ENCODE measurements around the gene LYPD6.
A peak's percentile ranks its signal among the peaks of the same experiment; 100 is the strongest.

LYPD6 gene

DNA sequence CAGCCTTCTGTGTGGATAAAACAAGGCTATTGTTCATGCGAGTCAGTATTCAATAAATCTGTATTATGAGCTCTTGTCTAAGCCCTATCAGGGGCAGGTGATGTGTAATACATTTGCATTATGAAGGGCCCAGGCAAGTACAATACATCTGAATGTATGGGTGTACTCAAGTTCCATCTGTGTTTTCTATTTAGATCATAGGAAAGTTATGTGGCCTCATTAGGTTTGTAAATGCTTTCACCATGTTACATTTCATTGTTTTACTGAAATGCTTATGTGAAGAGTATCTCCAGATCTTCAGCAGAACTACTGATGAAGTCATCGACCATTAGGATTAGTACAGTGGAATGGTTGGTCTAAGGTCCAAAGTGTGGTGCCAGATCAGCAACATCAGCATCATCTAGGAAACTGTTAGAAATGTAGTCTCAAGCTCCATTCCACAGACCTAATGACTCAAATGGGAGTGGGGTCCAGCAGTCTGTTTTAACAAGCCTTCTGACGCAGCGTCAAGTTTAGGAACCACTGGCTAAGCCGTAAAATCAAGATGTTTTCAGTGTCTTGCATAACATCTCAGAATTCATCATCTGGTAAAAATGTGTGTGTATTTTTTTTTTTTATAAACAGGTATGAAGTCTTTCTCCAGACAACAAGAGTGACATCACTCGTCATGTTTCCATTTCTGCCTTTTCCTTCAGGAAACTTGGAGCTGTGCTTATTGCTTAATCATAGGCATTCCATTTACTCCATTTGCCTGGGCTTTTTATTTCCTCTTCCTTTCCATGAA, 80.5 kb downstream of the LYPD6 start:
- no peak for TF ChIP-seq ZNF70 (CRISPR knock-in tag; IDR thresholded peaks at IDR 0.05)
- 0 out of 2 replicates have a peak, but pooled peaks have one; percentile 47 for TF ChIP-seq ZFP3 (CRISPR knock-in tag; IDR thresholded peaks at IDR 0.05)
- peak; percentile 92 for TF ChIP-seq ISL1 (CRISPR knock-in tag; IDR thresholded peaks at IDR 0.05)
- TF ChIP-seq, protein P1, sequence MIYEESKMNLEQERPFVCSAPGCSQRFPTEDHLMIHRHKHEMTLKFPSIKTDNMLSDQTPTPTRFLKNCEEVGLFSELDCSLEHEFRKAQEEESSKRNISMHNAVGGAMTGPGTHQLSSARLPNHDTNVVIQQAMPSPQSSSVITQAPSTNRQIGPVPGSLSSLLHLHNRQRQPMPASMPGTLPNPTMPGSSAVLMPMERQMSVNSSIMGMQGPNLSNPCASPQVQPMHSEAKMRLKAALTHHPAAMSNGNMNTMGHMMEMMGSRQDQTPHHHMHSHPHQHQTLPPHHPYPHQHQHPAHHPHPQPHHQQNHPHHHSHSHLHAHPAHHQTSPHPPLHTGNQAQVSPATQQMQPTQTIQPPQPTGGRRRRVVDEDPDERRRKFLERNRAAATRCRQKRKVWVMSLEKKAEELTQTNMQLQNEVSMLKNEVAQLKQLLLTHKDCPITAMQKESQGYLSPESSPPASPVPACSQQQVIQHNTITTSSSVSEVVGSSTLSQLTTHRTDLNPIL (CRISPR knock-in tag; IDR thresholded peaks at IDR 0.05; ENCODE audit: low read depth): peak; percentile 91
- TF ChIP-seq TCF4 (CRISPR knock-in tag; IDR thresholded peaks at IDR 0.05; ENCODE audit: borderline replicate concordance): no peak
- ATAC-seq: peak; percentile 67

DNA sequence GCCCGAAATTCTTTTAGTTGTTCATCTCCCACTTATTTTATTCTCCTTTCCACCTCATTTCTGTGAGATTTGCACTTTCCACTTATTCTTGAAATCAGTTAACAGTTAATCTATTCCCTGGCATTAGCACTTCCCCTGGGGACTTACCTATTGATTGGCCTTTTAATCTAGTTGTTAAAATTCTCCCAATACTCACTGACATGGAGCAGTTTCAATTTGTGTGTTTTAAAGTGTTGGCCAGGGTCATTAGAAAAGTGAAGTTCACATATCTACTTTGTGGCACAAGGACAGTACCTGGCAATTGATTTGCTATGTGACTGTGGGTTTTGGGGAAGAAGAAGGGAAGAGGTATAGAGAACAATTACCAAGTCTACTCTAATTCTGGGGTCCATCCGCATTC, 83.1 kb downstream of the LYPD6 start:
- no peak for ATAC-seq
- TF ChIP-seq TCF4 (CRISPR knock-in tag; IDR thresholded peaks at IDR 0.05; ENCODE audit: borderline replicate concordance): no peak
- no peak for TF ChIP-seq ZNF565 (CRISPR knock-in tag; conservative IDR thresholded peaks at IDR 0.05; ENCODE audit: low read depth)
- TF ChIP-seq GLIS3 (CRISPR knock-in tag; IDR thresholded peaks at IDR 0.05): no peak
- TF ChIP-seq, protein P1 (CRISPR knock-in tag; IDR thresholded peaks at IDR 0.05; ENCODE audit: low read depth): no peak
- TF ChIP-seq, protein P2, sequence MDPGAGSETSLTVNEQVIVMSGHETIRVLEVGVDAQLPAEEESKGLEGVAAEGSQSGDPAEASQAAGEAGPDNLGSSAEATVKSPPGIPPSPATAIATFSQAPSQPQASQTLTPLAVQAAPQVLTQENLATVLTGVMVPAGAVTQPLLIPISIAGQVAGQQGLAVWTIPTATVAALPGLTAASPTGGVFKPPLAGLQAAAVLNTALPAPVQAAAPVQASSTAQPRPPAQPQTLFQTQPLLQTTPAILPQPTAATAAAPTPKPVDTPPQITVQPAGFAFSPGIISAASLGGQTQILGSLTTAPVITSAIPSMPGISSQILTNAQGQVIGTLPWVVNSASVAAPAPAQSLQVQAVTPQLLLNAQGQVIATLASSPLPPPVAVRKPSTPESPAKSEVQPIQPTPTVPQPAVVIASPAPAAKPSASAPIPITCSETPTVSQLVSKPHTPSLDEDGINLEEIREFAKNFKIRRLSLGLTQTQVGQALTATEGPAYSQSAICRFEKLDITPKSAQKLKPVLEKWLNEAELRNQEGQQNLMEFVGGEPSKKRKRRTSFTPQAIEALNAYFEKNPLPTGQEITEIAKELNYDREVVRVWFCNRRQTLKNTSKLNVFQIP (CRISPR knock-in tag; IDR thresholded peaks at IDR 0.05; ENCODE audit: borderline replicate concordance, low read depth): no peak
- no peak for TF ChIP-seq ZFP3 (CRISPR knock-in tag; IDR thresholded peaks at IDR 0.05)
- TF ChIP-seq ZC3H10 (CRISPR knock-in tag; IDR thresholded peaks at IDR 0.05): no peak
- no peak for TF ChIP-seq ZNF70 (CRISPR knock-in tag; IDR thresholded peaks at IDR 0.05)
- no peak for TF ChIP-seq OSR1 (CRISPR knock-in tag; IDR thresholded peaks at IDR 0.05)

DNA sequence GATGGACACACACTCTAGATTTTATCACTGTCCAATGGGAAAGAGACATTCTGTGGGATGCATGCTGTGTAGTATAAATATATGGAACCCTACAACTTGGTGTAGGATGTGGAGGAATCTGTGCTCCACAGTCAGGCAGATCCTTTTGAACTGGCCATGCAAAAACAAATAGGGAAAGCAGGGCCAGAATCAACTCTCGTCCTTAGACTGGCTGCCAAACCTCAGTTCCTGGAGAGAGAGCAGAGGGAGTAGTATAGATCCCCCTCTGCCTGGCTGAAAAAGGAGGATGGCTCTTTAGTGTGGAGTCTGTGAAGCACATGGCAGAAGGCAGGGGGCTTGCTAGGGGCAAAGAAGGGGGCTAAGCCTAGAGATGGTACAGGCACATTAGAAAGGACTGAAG, 84.7 kb downstream of the LYPD6 start:
- TF ChIP-seq BACH2 (CRISPR knock-in tag; IDR thresholded peaks at IDR 0.05; ENCODE audit: borderline replicate concordance) (no peak), GLIS3 (CRISPR knock-in tag; IDR thresholded peaks at IDR 0.05) (no peak), PPARA (CRISPR knock-in tag; IDR thresholded peaks at IDR 0.05; ENCODE audit: borderline replicate concordance) (no peak)
- ATAC-seq: no peak

DNA sequence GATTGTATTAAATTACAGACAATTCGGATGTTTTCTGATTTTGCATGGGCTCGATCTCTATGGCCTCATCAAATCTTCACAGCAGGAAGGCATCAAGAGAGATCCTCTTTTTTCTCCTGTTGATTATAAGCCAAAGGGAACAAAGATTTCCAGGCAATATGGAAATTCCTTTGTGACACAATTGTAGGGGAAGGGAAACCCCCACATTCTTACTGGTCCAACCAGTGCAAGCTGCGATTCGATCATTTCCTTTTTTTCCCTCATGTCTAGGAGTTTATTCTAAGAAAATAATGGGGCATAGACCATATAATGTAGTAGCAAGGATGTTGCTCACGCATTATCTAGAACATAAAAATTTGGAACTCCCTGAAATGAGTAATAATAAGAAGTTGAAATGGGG, 87.7 kb downstream of the LYPD6 start:
- ATAC-seq: no peak
- TF ChIP-seq BACH2 (CRISPR knock-in tag; IDR thresholded peaks at IDR 0.05; ENCODE audit: borderline replicate concordance): no peak
- TF ChIP-seq, protein P2 (CRISPR knock-in tag; IDR thresholded peaks at IDR 0.05; ENCODE audit: borderline replicate concordance, low read depth): no peak
- no peak for TF ChIP-seq ISL1 (CRISPR knock-in tag; IDR thresholded peaks at IDR 0.05)
- TF ChIP-seq CSDC2 (CRISPR knock-in tag; IDR thresholded peaks at IDR 0.05): no peak
- TF ChIP-seq TOX (CRISPR knock-in tag; IDR thresholded peaks at IDR 0.05; ENCODE audit: borderline replicate concordance): no peak
- no peak for TF ChIP-seq ARNTL (CRISPR knock-in tag; IDR thresholded peaks at IDR 0.05; ENCODE audit: borderline replicate concordance, low read depth)
- no peak for TF ChIP-seq TCF4 (CRISPR knock-in tag; IDR thresholded peaks at IDR 0.05; ENCODE audit: borderline replicate concordance)
- no peak for TF ChIP-seq GLIS3 (CRISPR knock-in tag; IDR thresholded peaks at IDR 0.05)
- TF ChIP-seq ZNF8 (CRISPR knock-in tag; IDR thresholded peaks at IDR 0.05): no peak
- no peak for TF ChIP-seq ZNF565 (CRISPR knock-in tag; conservative IDR thresholded peaks at IDR 0.05; ENCODE audit: low read depth)
- no peak for TF ChIP-seq ZC3H10 (CRISPR knock-in tag; IDR thresholded peaks at IDR 0.05)
- TF ChIP-seq OSR1 (CRISPR knock-in tag; IDR thresholded peaks at IDR 0.05): no peak
- TF ChIP-seq ESRRG (CRISPR knock-in tag; IDR thresholded peaks at IDR 0.05): no peak
- no peak for TF ChIP-seq ZNF70 (CRISPR knock-in tag; IDR thresholded peaks at IDR 0.05)
- TF ChIP-seq, protein P1 (CRISPR knock-in tag; IDR thresholded peaks at IDR 0.05; ENCODE audit: low read depth): no peak
- TF ChIP-seq RARB (CRISPR knock-in tag; IDR thresholded peaks at IDR 0.05): no peak
- TF ChIP-seq, protein P3, sequence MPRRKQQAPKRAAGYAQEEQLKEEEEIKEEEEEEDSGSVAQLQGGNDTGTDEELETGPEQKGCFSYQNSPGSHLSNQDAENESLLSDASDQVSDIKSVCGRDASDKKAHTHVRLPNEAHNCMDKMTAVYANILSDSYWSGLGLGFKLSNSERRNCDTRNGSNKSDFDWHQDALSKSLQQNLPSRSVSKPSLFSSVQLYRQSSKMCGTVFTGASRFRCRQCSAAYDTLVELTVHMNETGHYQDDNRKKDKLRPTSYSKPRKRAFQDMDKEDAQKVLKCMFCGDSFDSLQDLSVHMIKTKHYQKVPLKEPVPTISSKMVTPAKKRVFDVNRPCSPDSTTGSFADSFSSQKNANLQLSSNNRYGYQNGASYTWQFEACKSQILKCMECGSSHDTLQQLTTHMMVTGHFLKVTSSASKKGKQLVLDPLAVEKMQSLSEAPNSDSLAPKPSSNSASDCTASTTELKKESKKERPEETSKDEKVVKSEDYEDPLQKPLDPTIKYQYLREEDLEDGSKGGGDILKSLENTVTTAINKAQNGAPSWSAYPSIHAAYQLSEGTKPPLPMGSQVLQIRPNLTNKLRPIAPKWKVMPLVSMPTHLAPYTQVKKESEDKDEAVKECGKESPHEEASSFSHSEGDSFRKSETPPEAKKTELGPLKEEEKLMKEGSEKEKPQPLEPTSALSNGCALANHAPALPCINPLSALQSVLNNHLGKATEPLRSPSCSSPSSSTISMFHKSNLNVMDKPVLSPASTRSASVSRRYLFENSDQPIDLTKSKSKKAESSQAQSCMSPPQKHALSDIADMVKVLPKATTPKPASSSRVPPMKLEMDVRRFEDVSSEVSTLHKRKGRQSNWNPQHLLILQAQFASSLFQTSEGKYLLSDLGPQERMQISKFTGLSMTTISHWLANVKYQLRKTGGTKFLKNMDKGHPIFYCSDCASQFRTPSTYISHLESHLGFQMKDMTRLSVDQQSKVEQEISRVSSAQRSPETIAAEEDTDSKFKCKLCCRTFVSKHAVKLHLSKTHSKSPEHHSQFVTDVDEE (CRISPR knock-in tag; IDR thresholded peaks at IDR 0.05): no peak
- TF ChIP-seq, protein P4, sequence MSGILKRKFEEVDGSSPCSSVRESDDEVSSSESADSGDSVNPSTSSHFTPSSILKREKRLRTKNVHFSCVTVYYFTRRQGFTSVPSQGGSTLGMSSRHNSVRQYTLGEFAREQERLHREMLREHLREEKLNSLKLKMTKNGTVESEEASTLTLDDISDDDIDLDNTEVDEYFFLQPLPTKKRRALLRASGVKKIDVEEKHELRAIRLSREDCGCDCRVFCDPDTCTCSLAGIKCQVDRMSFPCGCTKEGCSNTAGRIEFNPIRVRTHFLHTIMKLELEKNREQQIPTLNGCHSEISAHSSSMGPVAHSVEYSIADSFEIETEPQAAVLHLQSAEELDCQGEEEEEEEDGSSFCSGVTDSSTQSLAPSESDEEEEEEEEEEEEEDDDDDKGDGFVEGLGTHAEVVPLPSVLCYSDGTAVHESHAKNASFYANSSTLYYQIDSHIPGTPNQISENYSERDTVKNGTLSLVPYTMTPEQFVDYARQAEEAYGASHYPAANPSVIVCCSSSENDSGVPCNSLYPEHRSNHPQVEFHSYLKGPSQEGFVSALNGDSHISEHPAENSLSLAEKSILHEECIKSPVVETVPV (CRISPR knock-in tag; IDR thresholded peaks at IDR 0.05): no peak
- no peak for TF ChIP-seq SNAI2 (CRISPR knock-in tag; IDR thresholded peaks at IDR 0.05)

All from SK-N-SH treated with all-trans-retinoic acid at 6 μM for 48 hours (cell line).